ENCODE measurements around the gene CEP112.
"Not testable (repeated sequence)": the region's sequence is repeated elsewhere in the genome, so short reads cannot be mapped to it uniquely, and the experiment has no call there.

The CEP112 gene

DNA sequence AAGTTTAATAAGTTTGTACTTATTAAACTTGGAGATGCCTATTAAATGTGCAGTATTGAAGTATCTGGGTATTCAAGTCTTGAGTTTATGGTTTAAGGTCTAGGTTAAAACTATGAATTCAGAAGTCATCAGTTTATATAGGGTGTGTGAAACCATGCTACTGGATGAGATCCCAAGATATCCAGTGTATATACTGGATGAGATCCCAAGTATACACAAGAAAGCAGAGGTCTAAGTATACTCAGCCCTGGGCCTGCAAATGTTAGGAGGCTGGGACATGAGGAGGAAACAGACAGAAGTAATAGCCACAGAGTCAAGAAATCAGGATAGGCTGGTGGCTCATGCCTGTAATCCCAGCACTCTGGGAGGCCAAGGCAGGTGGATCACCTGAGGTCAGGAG lies 436.1 kb downstream of the CEP112 start:
- DNase-seq, result no peak

DNA sequence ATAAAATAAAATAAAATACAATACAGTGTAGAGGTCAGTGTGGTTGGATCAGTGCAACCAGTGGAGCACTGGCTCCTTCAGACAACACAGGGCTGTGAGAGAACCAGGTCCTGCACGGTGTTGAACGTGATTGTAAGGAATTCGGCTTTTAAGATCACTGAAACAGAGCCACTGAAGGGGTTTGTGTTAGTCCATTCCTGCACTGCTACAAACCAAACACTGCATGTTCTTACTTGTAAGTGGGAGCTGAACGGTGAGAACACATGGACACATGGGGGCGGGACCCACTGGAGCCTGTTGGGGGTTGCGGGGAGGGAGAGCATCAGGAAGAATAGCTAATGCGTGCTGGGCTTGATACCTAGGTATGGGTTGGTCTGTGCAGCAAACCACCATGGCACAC lies 437.3 kb downstream of the CEP112 start:
- no peak for DNase-seq

DNA sequence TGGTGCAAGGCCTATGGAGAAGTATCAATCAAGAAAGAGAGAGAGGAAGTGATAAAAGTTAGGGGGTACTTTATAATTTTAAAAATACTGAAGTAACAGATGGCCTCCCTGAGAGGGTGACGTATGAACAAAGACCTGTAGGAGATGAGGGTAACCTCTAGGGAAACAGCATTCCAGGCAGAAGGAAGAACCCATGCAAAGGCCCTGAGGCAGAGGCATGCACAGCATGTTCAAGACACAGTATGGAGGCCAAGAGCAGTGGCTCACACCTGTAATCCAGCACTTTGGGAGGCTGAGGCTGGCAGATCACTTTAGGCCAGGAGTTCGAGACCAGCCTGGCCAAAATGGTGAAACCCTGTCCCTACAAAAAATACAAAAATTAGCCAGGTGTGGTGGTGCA lies 437.9 kb downstream of the CEP112 start:
- DNase-seq, result no peak

DNA sequence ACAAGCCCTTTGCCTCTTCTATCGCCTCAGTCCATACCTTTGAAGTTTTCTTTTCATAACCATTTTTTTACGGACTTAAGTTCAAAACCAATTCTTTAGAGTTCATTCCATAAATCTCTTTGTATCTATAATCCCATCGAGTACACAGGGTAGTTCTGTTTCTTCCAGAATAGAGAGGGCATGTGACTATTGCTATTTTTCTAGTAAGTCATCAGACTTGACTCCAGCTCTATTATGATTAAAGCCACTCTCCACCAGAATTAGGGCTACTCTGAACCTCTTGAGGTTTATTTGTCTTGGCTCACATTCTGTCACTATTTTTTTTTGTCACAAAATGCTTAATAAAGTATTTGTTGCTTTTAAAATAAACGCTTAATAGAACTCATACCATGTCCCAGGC lies 438.6 kb downstream of the CEP112 start:
- no peak for DNase-seq

DNA sequence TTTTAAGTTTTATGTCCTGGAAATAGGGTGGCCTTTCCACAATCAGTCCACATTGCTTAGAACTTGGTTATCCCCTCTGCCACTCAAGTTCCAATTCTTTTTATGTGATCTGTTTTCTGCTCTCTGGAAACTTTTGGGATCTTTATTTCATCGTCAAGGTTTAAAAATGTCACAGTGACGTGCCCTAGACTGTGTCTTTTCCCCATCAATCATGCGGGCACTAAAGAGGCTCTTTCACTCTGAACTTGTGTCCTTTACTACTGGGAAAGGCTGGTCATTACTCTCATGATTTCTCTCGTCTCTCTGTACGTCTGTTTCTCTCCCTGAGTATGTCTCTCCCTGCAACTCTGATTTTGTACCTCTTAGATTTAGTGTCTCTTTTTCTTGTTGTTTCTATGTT lies 440.7 kb downstream of the CEP112 start:
- no peak for DNase-seq

DNA sequence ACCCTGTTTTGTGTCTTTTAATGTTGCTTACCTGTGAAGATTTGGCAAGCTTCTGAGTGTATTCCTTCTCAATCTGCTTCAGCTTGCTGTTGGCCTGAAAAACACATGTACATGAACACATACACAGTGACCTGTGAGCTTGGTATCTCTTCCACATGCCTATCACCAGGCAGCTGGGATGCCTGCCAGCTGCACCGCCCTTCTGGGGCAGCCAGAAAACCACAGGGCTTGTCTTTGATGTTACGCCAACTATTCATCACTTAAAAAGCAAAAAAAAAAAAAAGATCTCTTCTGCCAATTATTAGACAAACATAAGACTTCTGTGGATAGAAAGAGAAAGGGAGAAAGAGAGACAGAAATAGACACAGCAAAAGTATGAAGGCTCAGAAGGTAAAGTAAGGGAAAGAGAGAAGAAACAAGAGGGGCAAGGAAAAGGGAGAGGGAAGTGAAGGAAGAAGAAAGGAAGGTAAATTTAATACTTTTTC lies 441.3 kb downstream of the CEP112 start:
- no peak for DNase-seq

DNA sequence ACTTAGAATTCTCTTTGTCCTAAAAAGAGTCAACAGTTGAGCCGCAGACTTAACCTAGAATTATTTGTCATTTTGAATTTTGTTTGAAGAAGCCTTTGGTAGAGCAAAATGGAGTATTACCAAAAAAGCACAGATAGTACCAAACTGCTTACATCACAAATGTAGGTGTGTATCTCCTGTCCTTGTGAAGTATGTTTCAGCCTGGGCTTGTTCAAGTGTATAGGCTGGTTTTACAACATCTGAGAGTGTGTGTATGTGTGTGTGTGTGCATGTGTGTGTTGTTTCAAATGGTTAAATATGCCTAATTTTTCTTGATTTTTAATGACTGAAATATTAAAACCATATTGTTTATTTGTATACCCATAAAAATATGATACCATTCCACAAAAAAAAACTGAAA lies 441.8 kb downstream of the CEP112 start:
- DNase-seq, result no peak

DNA sequence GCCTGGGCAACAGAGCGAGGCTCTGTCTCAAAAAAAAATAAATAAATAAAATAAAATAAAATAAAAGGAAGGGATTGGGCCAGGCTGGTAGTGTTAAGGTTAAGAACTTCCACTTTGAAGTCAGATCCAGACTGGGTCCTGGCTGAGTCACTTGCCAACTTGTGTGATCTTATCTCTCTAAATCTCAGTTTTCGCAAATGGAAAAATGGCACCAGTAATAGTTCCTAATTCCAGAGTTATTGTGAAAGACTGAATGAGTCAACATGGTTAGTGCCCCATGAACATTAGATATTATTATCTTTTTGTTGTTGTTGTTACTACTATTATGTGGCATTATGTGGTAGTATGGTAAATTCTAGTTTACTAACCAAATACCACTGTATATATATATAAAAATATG lies 442.5 kb downstream of the CEP112 start:
- DNase-seq, result no peak

DNA sequence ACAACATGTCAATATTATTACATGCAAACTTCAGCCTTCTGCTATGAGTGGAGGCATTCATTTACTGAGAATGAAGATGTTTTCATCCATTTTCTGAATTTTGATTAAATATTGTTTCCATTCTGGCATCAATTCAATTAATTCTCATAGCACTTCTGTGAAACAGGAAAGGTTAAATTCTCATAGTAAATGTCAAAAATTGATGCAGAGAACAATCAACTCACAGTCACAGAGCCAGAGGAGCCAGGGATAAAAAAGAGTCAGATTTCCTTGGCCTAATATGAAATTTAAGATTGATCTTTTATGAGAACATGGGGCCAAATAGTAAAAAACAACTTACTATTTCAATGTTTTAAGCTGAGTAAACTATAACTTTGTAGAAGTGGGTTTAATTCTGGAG lies 446.7 kb downstream of the CEP112 start:
- DNase-seq, result no peak

DNA sequence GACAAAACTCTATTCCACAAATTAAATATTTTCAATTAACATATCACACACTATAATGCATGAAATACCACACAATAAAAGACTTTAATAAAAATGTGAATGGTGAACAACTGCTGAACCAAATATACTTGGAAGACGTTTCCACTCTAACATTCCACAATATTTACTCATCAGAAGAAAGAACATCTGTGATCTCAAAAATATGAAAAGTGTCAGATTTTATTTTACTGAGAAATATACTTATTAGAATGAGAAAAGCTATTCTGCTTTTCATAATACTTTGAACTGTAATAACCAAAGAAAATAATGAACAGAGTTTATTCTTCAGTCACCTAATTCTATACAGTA lies 448.7 kb downstream of the CEP112 start:
- no peak for DNase-seq

DNA sequence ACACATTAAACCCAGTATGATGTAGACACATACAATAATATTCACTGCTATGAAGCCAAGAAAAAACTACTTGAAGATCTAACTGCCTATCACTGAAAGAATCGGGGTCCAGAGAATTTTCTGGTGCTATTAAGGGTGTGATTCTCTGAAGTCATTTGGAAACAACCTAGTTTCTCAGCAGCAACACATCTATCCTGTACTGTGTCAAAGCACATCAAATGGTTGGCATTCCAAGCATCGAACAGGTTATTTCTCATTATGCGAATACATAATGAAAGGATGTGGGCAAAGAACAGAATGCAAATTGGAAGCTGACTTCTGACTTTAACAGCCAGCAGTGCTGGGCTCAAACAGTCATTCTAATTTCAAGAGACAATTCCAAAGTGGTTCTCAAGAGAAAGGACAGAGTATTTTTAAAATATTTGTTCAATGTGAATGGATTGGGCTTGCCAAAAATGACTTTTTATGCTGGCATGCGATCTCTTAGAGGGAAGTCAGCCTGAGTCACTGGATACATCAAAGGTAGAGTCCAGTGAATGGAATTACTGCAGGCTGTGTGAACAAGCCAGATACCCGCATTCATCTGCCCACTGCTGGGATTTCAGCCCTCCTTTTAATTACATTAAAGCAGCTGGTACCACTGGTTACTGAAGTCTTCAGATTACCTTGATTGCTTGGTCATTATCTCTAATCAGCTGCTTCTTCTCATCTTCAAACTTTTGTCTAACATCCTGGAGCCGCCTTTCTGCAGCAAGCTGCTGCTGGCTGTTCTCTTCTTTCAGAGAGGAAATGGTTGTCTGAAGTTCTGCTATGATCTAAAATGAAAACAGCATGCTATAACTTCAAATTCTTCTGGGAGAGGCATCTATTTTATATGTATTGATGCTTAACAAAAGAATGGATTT lies 449.3 kb downstream of the CEP112 start:
- DNase-seq, result no peak

DNA sequence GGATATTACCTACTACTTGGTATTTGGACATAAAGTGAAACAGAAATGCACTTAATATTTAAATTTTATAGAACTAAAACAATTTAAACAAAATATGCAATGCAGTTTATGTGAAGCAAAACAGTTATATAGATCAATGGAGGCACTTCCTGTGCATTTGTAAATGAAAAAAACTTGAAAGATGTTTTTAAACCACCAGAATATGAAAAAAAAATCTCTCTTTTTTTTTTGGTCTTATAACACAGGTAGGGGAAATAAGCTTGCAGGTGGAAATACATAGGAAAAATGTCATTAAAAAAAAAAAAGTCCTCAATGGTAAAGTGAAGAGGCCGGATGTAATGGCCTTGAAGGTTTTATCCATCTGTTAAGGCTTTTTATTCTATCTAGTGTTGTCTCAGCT lies 450.2 kb downstream of the CEP112 start:
- DNase-seq, result no peak

DNA sequence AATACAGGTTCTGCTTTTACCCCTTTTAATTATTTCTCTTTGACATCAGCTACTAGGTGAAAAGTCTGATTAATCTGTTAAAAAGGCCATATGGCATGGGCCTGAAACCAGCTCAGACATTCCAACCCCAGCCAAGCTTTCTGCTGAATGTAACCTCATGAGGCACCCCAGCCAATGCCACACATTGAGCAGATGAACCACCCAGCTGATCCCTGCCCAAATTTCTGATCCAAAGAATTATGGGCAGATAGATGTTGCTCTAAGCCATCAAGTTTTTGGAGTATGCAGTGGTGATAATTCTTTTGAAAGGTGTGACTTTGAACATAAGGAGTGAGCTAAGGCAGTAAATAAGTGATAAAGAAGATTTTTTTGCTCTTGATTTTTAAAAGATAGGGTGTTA lies 452.9 kb downstream of the CEP112 start:
- no peak for DNase-seq

DNA sequence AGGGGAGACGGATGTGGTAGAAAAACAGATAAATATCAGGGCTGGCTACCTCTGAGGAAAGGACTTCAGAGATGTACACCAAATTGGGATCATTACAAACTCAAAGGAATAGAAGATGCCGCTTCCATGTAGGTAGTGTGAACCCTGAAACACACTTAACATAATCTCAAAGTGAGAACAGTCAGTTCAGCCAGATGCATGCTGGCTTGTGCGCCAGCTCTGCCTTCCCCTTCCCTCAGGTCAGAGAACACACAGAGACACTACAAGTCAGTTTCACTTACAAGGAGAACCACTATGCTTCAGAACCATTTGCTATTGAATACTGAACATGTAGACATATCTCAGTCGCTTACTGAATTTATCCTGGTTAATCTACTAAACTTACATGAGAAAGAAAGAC lies 454.5 kb downstream of the CEP112 start:
- no peak for DNase-seq

DNA sequence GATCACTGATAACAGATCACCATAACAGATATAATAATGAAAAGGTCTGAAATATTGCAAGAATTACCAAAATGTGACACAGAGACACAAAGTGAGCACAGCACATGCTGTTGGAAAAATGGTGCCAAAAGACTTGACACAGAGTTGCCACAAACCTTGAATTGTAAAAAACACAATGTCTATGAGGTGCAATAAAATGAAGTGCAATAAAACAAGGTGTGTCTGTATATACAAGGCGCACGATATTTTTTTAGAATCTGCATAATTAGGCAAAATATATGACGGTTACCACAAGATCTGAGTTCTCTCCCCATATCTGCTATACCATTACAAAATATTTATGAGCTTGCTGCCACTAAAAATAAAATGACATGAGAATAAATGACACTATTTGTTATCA lies 458.6 kb downstream of the CEP112 start:
- no peak for DNase-seq

DNA sequence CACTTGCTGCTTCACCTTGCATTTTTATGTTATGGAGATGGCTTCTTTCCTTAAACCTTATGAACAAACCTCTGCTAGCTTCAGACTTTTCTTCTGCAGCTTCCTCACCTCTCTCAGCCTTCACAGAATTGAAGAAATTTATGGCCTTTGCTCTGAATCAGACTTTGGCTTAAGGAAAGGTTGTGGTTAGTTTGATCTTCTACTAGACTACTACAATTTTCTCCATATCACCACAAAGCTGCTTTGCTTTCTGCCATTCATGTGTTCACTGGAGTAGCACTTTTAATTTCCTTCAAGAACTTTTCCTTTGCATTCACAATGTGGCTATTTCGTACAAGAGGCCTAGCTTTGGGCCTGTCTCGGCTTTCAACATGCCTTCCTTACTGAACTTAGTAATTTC lies 459.3 kb downstream of the CEP112 start:
- not testable (repeated sequence) for DNase-seq

DNA sequence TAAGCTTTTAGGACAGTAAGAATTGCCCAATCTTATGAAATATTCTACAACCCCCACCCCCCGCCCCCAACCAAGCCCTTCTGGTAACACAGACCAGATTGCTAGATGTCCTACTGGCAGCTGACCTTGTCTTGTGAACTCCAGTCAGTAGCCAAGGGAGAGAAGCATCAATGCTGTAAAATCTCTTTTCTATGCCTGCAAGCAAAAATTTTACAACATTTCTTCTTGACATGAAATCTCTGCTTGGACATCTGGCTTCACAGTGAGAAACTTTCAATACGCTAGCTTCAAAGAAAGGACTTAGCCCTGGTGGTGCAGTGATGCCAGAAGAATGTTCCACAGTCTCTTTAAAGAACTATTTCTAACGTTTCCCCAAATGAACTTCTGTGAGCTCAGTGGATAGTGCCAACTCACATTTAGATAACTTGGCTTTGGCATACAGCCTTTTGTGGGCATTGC lies 461.2 kb downstream of the CEP112 start:
- no peak for DNase-seq

DNA sequence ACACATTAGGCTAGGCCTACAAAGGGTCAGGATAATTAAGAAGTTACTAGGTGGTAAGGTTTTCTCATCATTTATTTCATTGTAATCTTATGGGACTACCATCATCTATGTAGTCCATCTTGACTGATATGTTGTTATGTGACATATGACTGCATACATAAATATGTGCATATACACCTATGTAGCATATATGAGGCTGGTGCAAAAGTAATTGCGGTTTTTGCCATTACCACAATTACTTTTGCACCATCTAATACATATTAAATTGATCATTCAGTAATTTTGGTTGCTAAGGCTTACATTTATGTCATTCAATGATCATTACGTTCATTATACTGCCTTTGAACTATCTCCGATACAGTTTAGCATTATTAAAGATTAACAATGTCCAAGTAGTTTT lies 462.7 kb downstream of the CEP112 start:
- no peak for DNase-seq

DNA sequence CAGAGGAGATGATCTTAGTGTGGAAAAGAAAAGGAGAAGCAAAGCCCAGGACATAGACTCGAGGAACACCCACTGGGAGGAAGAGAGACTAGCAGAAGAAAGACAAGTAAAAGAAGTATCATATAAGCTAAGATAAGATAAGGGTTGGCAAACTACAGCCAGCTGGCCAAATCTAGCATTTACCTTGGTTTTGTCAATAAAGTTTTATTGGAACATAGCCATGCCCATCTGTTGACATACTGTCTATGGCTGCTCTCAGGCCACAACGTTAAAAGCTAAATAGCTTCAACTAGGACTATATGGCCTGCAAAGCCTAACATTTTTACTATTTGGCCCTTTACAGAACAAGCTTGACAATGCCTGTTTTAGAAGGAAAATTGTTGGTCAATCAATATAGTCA lies 464.1 kb downstream of the CEP112 start:
- no peak for DNase-seq

DNA sequence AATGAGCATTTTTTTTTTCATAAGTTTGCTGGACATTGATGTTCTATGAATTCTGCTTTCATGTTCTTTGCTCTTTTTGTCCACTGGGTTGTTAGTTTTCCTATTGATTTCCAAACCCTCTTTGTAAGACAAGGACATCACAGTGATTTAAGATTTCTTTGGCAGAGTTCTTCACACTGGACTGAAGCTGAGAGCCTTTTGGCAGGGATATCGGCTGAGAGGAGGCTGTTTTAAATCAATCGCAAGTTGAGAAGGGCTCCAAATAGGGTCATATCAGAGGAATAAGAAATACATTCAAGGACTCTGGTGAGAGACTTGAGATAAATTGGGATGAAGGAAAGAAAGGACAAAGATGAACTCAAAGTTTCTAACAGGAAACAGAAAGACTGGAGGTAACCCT lies 464.7 kb downstream of the CEP112 start:
- DNase-seq, result no peak

DNA sequence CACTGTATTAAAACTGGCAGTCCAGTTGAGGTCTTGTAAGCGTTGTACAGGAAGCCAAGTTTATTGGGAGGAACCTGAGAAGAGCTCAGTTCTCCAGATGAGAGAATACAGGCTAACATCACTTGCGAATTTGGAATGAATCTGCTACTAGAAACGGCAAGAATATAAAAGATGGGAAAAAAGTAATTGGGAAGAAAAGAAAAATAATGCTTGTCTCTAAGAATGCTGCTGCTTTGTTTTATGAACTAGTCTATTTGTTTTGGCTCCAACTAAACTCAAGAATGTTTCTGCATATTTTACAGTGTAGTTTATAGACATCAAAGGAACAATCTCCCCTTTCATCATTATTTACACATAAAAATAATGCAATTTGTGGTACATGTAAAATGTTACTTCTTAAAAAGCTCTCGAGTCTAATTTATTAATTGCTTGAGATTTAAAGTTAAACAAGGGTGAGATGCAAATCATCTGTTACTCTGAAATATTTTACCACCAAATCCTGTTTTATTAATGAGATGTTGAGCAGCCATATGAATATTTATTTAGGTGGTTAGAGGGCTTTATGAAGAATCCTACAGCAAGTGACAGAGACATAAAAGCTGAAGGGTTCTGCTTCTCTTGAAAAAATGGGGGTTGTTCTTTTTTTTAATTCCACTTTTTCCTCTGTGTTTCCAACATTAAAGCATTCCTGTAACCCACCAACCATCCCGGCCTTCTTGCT lies 468.3 kb downstream of the CEP112 start:
- DNase-seq, result no peak

DNA sequence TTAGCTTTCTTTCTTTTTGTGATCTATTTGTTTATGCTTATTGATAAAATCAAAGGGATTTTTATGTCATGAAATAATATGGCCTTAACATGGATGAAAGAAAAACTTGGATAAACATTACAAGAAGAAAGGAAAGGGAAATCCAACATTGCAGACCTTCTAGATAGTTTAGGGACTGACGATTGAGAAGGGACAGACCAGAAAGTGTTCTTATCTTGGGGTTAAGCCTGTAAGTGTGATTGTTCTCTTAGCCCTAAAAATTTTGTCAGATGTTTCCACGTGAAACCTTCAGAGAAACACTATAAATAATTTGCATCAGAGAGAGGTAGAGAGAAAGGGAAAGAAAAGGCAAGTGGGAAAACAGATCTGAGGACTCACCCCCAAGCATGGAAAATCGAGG lies 473.3 kb downstream of the CEP112 start:
- DNase-seq, result no peak

DNA sequence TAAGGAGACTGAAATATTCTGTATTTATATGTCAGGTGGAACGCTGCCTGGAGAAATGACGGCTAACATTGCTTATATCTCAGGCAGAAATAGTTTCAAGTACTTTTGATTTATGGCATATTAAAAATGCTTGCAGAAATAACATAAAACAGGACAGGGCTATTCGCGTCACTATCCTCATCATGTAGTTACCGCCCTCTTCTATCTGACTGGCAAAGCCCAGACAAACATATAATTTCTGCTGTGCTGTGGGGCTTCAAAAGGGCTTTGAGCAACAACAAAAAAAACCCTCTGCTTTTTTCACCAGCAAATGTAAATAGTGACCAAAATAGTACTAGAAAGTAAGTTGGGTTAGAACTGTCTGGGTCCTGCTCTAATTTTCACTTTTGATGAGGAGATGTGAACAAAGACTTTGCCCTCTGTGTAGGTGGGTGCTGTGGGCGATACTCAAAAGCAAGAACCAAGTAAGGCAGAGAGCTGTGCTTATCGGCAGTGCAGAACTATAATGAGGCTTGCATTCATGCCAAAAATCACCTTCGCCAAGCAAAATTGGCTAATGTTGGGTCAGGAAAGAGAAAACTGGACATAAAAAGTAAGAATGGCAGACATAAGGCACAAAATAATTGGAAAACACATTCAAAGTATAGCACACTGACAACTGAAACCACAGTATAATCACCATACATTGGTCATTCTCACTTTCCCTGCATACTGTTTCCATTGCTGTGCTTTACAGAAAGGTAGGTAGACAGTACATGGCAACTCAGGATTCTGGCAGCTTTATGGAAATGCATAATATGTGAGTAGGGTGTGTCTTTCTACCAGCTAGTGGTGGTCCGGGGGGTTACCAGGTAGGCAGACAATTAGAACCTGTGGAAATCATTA lies 479.3 kb downstream of the CEP112 start:
- DNase-seq, result no peak

Data from GDM1 (cell line).